Measurements from ENCODE around the gene HMGN4.

The HMGN4 gene

DNA sequence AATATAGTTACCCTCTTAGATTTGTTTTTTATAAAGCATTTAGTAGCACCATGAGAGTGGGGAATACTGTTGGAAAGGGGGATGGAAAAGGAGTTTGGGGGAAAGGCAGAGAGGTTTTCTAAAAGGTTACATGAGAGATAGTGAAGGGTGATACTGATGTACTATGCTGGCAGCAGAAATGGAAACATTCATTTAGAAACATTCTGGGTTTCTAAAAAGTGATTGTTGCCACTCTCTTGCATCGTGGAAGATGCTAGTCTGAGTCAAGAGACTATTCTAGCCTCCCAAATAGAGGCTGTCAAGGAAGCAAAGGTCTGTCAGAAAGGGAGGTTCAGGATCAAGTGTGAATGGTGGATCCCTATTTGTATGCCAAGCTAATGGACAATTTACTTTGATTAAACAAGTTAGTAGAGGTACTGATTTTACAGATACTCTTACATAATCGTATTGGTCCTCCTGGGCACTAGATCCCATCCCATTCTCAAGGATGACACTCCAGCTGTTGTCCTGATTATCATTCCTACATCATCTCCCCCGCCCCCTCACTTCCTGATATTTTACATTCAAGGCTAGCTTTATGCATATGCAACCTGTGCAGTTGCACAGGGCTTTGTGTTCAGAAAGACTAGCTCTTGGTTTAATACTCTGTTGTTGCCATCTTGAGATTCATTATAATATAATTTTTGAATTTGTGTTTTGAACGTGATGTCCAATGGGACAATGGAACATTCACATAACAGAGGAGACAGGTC is 43.2 kb downstream of the HMGN4 start:
- Histone ChIP-seq H3K27ac (ENCODE audit: low read depth, low read length, severe bottlenecking) (no peak overlapping the region), H3K4me3 (ENCODE audit: extremely low read depth, insufficient read depth, low read length, poor library complexity, severe bottlenecking) (no peak overlapping the region)

GRCh38 chr6:26588965-26589364 is 50.8 kb downstream of the HMGN4 start:
- Histone ChIP-seq H3K27ac (ENCODE audit: low read depth, low read length, severe bottlenecking) (no peak overlapping the region), H3K36me3 (ENCODE audit: control insufficient read depth, insufficient read depth, low read length) (no peaks in the 10 kb centered on the region), H3K4me1 (ENCODE audit: control insufficient read depth, insufficient read depth, low read length, poor library complexity, severe bottlenecking) (no peaks in the 10 kb centered on the region), H3K9me3 (ENCODE audit: control insufficient read depth, low read length) (no peaks in the 10 kb centered on the region), H3K4me3 (ENCODE audit: extremely low read depth, insufficient read depth, low read length, poor library complexity, severe bottlenecking) (no peak overlapping the region)
- 91 to 98% methylated on average over 11 to 12 of the region's 21 CpGs for WGBS, 2 experiments (ENCODE audit: insufficient coverage in 2 of 2)

More for the DNA sequence above, 43.2 kb downstream of the HMGN4 start:
- 66 to 77% methylated on average over 1 to 3 of the region's 4 CpGs for WGBS, 2 experiments (ENCODE audit: insufficient coverage in 2 of 2)
- Histone ChIP-seq H3K36me3 (ENCODE audit: control insufficient read depth, insufficient read depth, low read length) (no peaks in the 10 kb centered on the region), H3K4me1 (ENCODE audit: control insufficient read depth, insufficient read depth, low read length, poor library complexity, severe bottlenecking) (no peaks in the 10 kb centered on the region), H3K9me3 (ENCODE audit: control insufficient read depth, low read length) (peaks cover 8% of the 10 kb centered on the region)

DNA sequence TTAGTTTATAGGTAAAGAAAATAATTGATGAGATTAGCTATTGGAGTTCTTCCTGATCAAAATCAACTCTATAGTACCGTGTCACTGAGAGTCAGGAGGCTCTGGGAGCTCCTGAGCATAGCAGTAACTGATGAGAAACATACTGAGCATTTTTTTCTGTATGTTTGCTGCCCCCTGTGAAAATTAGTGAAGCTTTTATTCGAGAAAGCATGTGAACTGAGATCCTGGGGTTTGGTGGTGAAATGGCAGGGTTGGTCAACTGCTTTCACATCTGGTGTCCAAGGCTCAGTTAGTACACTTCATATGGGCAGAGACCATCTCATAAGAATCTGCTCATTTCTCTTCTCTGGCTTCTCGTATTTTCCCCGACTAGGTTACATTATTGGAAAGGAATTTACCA is 54.5 kb downstream of the HMGN4 start:
- no peak overlapping the region for H3K4me3 ChIP-seq (ENCODE audit: extremely low read depth, insufficient read depth, low read length, poor library complexity, severe bottlenecking)
- peaks cover under 1% of the 10 kb centered on the region for H3K4me1 ChIP-seq (ENCODE audit: control insufficient read depth, insufficient read depth, low read length, poor library complexity, severe bottlenecking)
- H3K27ac ChIP-seq (ENCODE audit: low read depth, low read length, severe bottlenecking): no peak overlapping the region
- no peaks in the 10 kb centered on the region for H3K9me3 ChIP-seq (ENCODE audit: control insufficient read depth, low read length)
- WGBS, 2 experiments (ENCODE audit: insufficient coverage in 2 of 2): 80% methylated on average over 1 of the region's 4 CpGs; no CpG with 5 or more reads in 1 of the 2 experiments
- H3K36me3 ChIP-seq (ENCODE audit: control insufficient read depth, insufficient read depth, low read length): no peaks in the 10 kb centered on the region

DNA sequence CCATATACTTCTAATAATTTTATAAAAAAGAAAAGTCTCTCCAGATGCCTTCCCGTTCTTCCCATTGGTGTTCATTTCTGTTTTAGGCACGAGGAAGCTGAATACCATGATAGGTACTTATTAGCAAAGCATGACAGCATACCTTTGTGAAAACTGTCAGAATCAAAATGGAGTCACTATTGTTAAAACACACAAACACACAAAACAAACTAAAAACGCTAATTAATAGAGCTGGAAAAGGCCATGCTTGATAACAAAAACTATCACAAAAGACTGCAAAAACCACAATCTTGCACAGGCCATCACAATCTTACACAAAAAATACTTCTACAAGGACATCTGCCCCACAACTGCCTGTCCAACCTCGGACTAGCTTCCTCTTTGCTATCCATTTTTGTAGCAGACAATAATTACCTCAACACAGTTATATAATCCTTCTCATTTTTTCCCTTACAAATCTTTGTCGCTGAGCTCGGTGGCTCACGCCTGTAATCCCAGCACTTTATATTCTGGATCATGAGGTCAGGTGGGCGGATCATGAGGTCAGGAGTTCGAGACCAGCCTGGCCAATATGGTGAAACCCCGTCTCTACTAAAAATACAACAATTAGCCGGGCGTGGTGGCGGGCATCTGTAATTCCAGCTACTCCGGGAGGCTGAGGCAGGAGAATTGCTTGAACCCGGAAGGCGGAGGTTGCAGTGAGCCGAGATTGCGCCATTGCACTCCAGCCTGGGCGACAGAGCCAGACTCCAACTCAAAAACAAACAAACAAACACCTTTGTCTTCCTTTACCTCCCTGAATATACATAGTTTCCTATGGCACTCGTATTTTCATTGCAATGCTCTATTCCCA is 55.3 kb downstream of the HMGN4 start:
- Histone ChIP-seq H3K9me3 (ENCODE audit: control insufficient read depth, low read length) (no peaks in the 10 kb centered on the region), H3K4me1 (ENCODE audit: control insufficient read depth, insufficient read depth, low read length, poor library complexity, severe bottlenecking) (peaks cover 9% of the 10 kb centered on the region), H3K4me3 (ENCODE audit: extremely low read depth, insufficient read depth, low read length, poor library complexity, severe bottlenecking) (no peak overlapping the region), H3K36me3 (ENCODE audit: control insufficient read depth, insufficient read depth, low read length) (peaks cover 7% of the 10 kb centered on the region), H3K27ac (ENCODE audit: low read depth, low read length, severe bottlenecking) (no peak overlapping the region)
- 59% methylated on average over 12 to 20 of the region's 20 CpGs for WGBS, 2 experiments (ENCODE audit: insufficient coverage in 2 of 2)

DNA sequence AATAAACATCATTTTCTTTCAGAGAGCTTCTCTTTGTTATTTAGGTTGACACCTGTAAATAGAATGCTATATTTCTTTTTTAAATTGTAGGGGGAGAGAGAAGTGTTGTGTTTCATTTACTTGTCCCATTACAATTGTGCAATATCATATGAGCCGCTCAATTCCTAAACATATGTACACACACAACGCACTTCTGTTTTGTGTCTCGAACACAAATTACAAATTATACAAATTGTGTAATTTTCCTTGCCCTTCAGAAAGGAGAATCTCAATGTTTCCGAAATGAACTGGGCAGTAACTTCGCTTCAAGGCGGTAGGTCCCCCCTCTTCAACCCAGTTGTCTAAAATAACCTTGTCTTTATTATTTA is 55.9 kb downstream of the HMGN4 start:
- WGBS, 2 experiments (ENCODE audit: insufficient coverage in 2 of 2): 50 to 71% methylated on average over 2 to 4 of the region's 6 CpGs
- Histone ChIP-seq H3K27ac (ENCODE audit: low read depth, low read length, severe bottlenecking) (no peak overlapping the region), H3K4me3 (ENCODE audit: extremely low read depth, insufficient read depth, low read length, poor library complexity, severe bottlenecking) (no peak overlapping the region), H3K36me3 (ENCODE audit: control insufficient read depth, insufficient read depth, low read length) (peaks cover 13% of the 10 kb centered on the region), H3K9me3 (ENCODE audit: control insufficient read depth, low read length) (no peaks in the 10 kb centered on the region), H3K4me1 (ENCODE audit: control insufficient read depth, insufficient read depth, low read length, poor library complexity, severe bottlenecking) (peaks cover 9% of the 10 kb centered on the region)

GRCh38 chr6:26594730-26595632 is 56.8 kb downstream of the HMGN4 start:
- Histone ChIP-seq H3K4me3 (ENCODE audit: extremely low read depth, insufficient read depth, low read length, poor library complexity, severe bottlenecking) (no peak overlapping the region), H3K4me1 (ENCODE audit: control insufficient read depth, insufficient read depth, low read length, poor library complexity, severe bottlenecking) (peaks cover 9% of the 10 kb centered on the region), H3K9me3 (ENCODE audit: control insufficient read depth, low read length) (no peaks in the 10 kb centered on the region), H3K36me3 (ENCODE audit: control insufficient read depth, insufficient read depth, low read length) (peaks cover 22% of the 10 kb centered on the region), H3K27ac (ENCODE audit: low read depth, low read length, severe bottlenecking) (peak overlapping the region; percentile 30)
- WGBS, 2 experiments (ENCODE audit: insufficient coverage in 2 of 2): 32 to 33% methylated on average over 11 to 13 of the region's 23 CpGs

- Histone ChIP-seq H3K4me1 (ENCODE audit: control insufficient read depth, insufficient read depth, low read length, poor library complexity, severe bottlenecking) (peaks cover 9% of the 10 kb centered on the region), H3K36me3 (ENCODE audit: control insufficient read depth, insufficient read depth, low read length) (peaks cover 30% of the 10 kb centered on the region), H3K9me3 (ENCODE audit: control insufficient read depth, low read length) (no peaks in the 10 kb centered on the region), H3K4me3 (ENCODE audit: extremely low read depth, insufficient read depth, low read length, poor library complexity, severe bottlenecking) (peak overlapping the region; percentile 95), H3K27ac (ENCODE audit: low read depth, low read length, severe bottlenecking) (peak overlapping the region; percentile 30)
- whole genome bisulfite sequencing, 2 experiments (ENCODE audit: insufficient coverage in 2 of 2): 0 to 1% methylated on average over 29 to 37 of the region's 39 CpGs
Observed at GRCh38 chr6:26595669-26596269, 57.6 kb downstream of the HMGN4 start.

Measured in mesodermal cell (in vitro differentiated cells).